AG09309 (cell line): ENCODE measurements around the gene WWC2.

Source experiments
- DNase-seq: peaks from one replicate; pipeline ENCODE4 v3.0.0-alpha.2; 2010; ENCODE audit warnings: low read depth
- H3K4me3 ChIP-seq: 2 replicates; pipeline ENCODE4 v1.5.1; 2011; ENCODE audit warnings: mild to moderate bottlenecking, low read depth, low read length, moderate library complexity; ENCODE audit not compliant: control insufficient read depth
- CTCF ChIP-seq: IDR thresholded peaks from 2 replicates; pipeline ENCODE4 v1.5.1; 2011; ENCODE audit warnings: mild to moderate bottlenecking, low read depth, low read length, inconsistent platforms; ENCODE audit not compliant: insufficient read depth, control insufficient read depth; ENCODE audit errors: missing control alignments

Gene WWC2

GRCh38 chr4:183252959-183253358 is 153.9 kb downstream of the WWC2 start:
- no peak overlapping the region for H3K4me3 ChIP-seq
- no peak for DNase-seq
- no peak for TF ChIP-seq CTCF

- no peak for DNase-seq
- H3K4me3 ChIP-seq: no peak overlapping the region
- no peak for TF ChIP-seq CTCF
Observed at GRCh38 chr4:183253451-183253850, 154.4 kb downstream of the WWC2 start.

- no peak for DNase-seq
- no peak for TF ChIP-seq CTCF
- H3K4me3 ChIP-seq: no peak overlapping the region
Observed at GRCh38 chr4:183254162-183254561, 155.1 kb downstream of the WWC2 start.

- H3K4me3 ChIP-seq: no peak overlapping the region
- no peak for TF ChIP-seq CTCF
- no peak for DNase-seq
Observed at GRCh38 chr4:183255487-183255886, 156.4 kb downstream of the WWC2 start.

- DNase-seq: no peak
- no peak for TF ChIP-seq CTCF
- H3K4me3 ChIP-seq: no peak overlapping the region
Observed at GRCh38 chr4:183256343-183256742, 157.3 kb downstream of the WWC2 start.

- no peak overlapping the region for H3K4me3 ChIP-seq
- peak; percentile 86 for TF ChIP-seq CTCF
- no peak for DNase-seq
Observed at GRCh38 chr4:183256756-183257385, 157.8 kb downstream of the WWC2 start.

GRCh38 chr4:183257808-183258207 is 158.8 kb downstream of the WWC2 start:
- H3K4me3 ChIP-seq: no peak overlapping the region
- TF ChIP-seq CTCF: no peak
- no peak for DNase-seq
